OCI-LY1 (cell line): Measurements from ENCODE around the gene RAI1.
"Not testable (repeated sequence)": the region's sequence is repeated elsewhere in the genome, so short reads cannot be mapped to it uniquely, and the experiment has no call there.

ENCODE experiments used
- H2AFZ ChIP-seq: fragments of 200-600 bp; sonication (generic), shearing (Covaris generic); 2 replicates; pipeline ENCODE4 v1.6.0; 2014; ENCODE audit warnings: antibody characterized with exemption, mild to moderate bottlenecking, low read length
- H3F3A ChIP-seq: fragments of 200-600 bp; sonication (generic), shearing (Covaris generic); 2 replicates; pipeline ENCODE4 v1.6.0; 2014; ENCODE audit warnings: mild to moderate bottlenecking, antibody characterized with exemption, low read length, moderate library complexity; ENCODE audit not compliant: insufficient read depth
- H3K27ac ChIP-seq: fragments of 200-600 bp; sonication (generic); 2 replicates; pipeline ENCODE4 v1.5.1; 2014; ENCODE audit warnings: low read length, mixed run types, mild to moderate bottlenecking, low read depth; ENCODE audit not compliant: poor library complexity, severe bottlenecking
- H3K27me3 ChIP-seq: fragments of 200-600 bp; sonication (generic); 2 replicates; pipeline ENCODE4 v1.6.0; 2014; ENCODE audit warnings: antibody characterized with exemption, mild to moderate bottlenecking, low read length, moderate library complexity; ENCODE audit not compliant: insufficient read depth
- H3K36me3 ChIP-seq: fragments of 200-600 bp; sonication (generic); 2 replicates; pipeline ENCODE4 v1.6.1; 2014; ENCODE audit warnings: mild to moderate bottlenecking, antibody characterized with exemption, low read length, moderate library complexity, mixed read lengths; ENCODE audit not compliant: insufficient read depth
- H3K4me1 ChIP-seq: fragments of 200-600 bp; sonication (generic); 2 replicates; pipeline ENCODE4 v1.5.1; 2014; ENCODE audit warnings: mild to moderate bottlenecking, low read length, moderate library complexity; ENCODE audit not compliant: insufficient read depth, severe bottlenecking
- H3K4me2 ChIP-seq: fragments of 200-600 bp; sonication (generic), shearing (Covaris generic); 2 replicates; pipeline ENCODE4 v1.6.1; 2014; ENCODE audit warnings: low read length
- H3K4me3 ChIP-seq: fragments of 200-600 bp; sonication (generic); 2 replicates; pipeline ENCODE4 v1.5.1; 2014; ENCODE audit warnings: low read length, low read depth, mild to moderate bottlenecking, mixed read lengths; ENCODE audit not compliant: poor library complexity, severe bottlenecking
- H3K79me2 ChIP-seq: fragments of 200-600 bp; shearing (Covaris generic); 2 replicates; pipeline ENCODE4 v1.6.1; 2016; ENCODE audit warnings: mixed run types, low read length, mixed read lengths; ENCODE audit not compliant: insufficient read depth
- H3K9ac ChIP-seq: fragments of 200-600 bp; sonication (generic), shearing (Covaris generic); 2 replicates; pipeline ENCODE4 v1.6.1; 2014; ENCODE audit warnings: mild to moderate bottlenecking, low read length, mixed read lengths
- H3K9me2 ChIP-seq: fragments of 200-600 bp; sonication (generic), shearing (Covaris generic); 2 replicates; pipeline ENCODE4 v1.6.1; 2014; ENCODE audit warnings: low read depth, mild to moderate bottlenecking, low read length, mixed read lengths
- H3K9me3 ChIP-seq: fragments of 200-600 bp; shearing (Covaris generic); 2 replicates; pipeline ENCODE4 v1.6.1; 2014; ENCODE audit warnings: low read length, mixed read lengths
- H4K20me1 ChIP-seq: fragments of 200-600 bp; sonication (generic), shearing (Covaris generic); 2 replicates; pipeline ENCODE4 v1.6.0; 2016; ENCODE audit warnings: mild to moderate bottlenecking, low read length; ENCODE audit not compliant: insufficient read depth
- CTCF ChIP-seq: fragments of 200-600 bp; sonication (generic), shearing (Covaris generic); IDR thresholded peaks from 2 replicates; pipeline ENCODE4 v1.5.1; 2017; ENCODE audit warnings: mild to moderate bottlenecking, antibody characterized with exemption, low read length, moderate library complexity, mixed read lengths
- EZH2 ChIP-seq: fragments of 200-600 bp; sonication (generic), shearing (Covaris generic); IDR thresholded peaks from 2 replicates; pipeline ENCODE4 v1.8.0; 2017; ENCODE audit warnings: borderline replicate concordance, mixed run types, mild to moderate bottlenecking, antibody characterized with exemption, low read length, moderate library complexity, mixed read lengths

Gene RAI1

GRCh38 chr17:17676752-17677151 is 4.5 kb upstream of the RAI1 start:
- H3K27ac ChIP-seq, result no peak overlapping the region
- no peak overlapping the region for H3K4me3 ChIP-seq
- H3K9me2 ChIP-seq, result no peaks in the 10 kb centered on the region
- no peaks in the 10 kb centered on the region for H4K20me1 ChIP-seq
- H3K9ac ChIP-seq, result no peak overlapping the region
- no peaks in the 10 kb centered on the region for H3K9me3 ChIP-seq
- no peak for TF ChIP-seq EZH2
- TF ChIP-seq CTCF, result no peak
- no peaks in the 10 kb centered on the region for H3K79me2 ChIP-seq
- H3K4me2 ChIP-seq, result no peak overlapping the region
- no peak overlapping the region for H2AFZ ChIP-seq
- peaks cover 6% of the 10 kb centered on the region for H3K27me3 ChIP-seq
- no peaks in the 10 kb centered on the region for H3K36me3 ChIP-seq
- H3K4me1 ChIP-seq, result peaks cover 2% of the 10 kb centered on the region
- no peaks in the 10 kb centered on the region for H3F3A ChIP-seq

DNA sequence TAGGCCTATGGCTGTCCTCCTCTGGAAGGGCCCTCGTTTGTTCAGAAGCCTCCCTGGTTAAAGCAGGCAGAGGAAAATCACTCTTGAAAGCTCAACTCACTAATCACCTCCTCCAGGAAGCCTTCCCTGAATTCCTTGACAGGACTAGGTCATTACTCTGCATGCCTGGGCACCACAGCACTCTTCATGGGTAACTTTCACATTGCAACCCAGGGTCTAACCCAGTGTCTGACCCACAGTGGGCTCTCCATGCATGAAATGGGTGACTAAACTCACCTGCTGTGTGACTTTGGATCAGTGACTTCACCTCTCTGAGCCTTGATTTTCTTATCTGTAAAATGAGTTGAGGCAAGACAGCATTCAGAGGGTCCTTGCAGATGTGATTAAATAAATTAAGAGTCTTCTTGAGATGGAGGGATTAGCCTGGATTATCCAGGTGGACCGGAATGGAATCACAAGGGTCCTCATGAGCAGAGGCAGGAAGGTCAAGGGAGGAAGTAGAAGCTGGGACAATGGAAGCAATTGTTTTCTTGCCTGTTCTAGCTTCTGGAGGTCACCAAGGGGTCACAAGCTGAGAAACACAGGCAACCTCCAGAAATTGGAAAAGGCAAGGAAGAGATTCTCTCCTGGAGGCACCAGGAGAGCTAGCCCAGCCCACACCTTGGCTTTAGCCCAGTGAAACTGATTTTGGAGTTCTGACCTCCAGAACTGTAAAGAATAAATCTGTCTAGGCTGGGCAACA is 3.8 kb upstream of the RAI1 start:
- Histone ChIP-seq H3K9me3 (no peaks in the 10 kb centered on the region), H4K20me1 (no peaks in the 10 kb centered on the region), H3F3A (no peaks in the 10 kb centered on the region), H2AFZ (no peak overlapping the region), H3K9ac (no peak overlapping the region), H3K36me3 (no peaks in the 10 kb centered on the region), H3K27ac (no peak overlapping the region), H3K79me2 (no peaks in the 10 kb centered on the region), H3K4me1 (peaks cover 9% of the 10 kb centered on the region), H3K4me3 (no peak overlapping the region), H3K4me2 (no peak overlapping the region), H3K9me2 (no peaks in the 10 kb centered on the region), H3K27me3 (peaks cover 6% of the 10 kb centered on the region; the same call in 1 of the 2 replicates)
- no peak for TF ChIP-seq CTCF
- no peak for TF ChIP-seq EZH2

- not testable (repeated sequence) for H2AFZ ChIP-seq, H3K27me3 ChIP-seq, H3K36me3 ChIP-seq, H3K27ac ChIP-seq, H4K20me1 ChIP-seq, H3F3A ChIP-seq, H3K9ac ChIP-seq, H3K4me2 ChIP-seq, H3K9me2 ChIP-seq, H3K9me3 ChIP-seq, H3K4me3 ChIP-seq, H3K79me2 ChIP-seq
- H3K4me1 ChIP-seq, result peaks cover 14% of the 10 kb centered on the region
These were observed 3.1 kb upstream of the RAI1 start for GRCh38 chr17:17678063-17678699.
